Gastrocnemius medialis (tissue), 4 donors: ENCODE results near the gene USE1.

ENCODE experiments used
- POLR2A ChIP-seq, 2 donors: fragments of 450-650 bp; IDR thresholded peaks; one replicate each; pipeline ENCODE4 v1.6.1; 2017; ENCODE audit warnings: antibody characterized with exemption in 2 of 2, mild to moderate bottlenecking in 2 of 2, moderate library complexity in 2 of 2
- TF ChIP-seq, protein P1 (sequence below), 5 experiments: fragments of 450-650 bp in 3 of 5; fragments of 200-600 bp in 2 of 5; sonication (generic) in 2 of 5; IDR thresholded peaks in 4 of 5; conservative IDR thresholded peaks in 1 of 5; 1 replicate in 4 of 5; 2 replicates in 1 of 5; pipeline ENCODE4 v1.5.1; 2016 to 2019; ENCODE audit warnings: antibody characterized with exemption in 5 of 5, mild to moderate bottlenecking in 3 of 5, moderate library complexity in 3 of 5

GRCh38 chr19:17220207-17220758 lies 5.1 kb downstream of the USE1 start:
- TF ChIP-seq, protein P1, sequence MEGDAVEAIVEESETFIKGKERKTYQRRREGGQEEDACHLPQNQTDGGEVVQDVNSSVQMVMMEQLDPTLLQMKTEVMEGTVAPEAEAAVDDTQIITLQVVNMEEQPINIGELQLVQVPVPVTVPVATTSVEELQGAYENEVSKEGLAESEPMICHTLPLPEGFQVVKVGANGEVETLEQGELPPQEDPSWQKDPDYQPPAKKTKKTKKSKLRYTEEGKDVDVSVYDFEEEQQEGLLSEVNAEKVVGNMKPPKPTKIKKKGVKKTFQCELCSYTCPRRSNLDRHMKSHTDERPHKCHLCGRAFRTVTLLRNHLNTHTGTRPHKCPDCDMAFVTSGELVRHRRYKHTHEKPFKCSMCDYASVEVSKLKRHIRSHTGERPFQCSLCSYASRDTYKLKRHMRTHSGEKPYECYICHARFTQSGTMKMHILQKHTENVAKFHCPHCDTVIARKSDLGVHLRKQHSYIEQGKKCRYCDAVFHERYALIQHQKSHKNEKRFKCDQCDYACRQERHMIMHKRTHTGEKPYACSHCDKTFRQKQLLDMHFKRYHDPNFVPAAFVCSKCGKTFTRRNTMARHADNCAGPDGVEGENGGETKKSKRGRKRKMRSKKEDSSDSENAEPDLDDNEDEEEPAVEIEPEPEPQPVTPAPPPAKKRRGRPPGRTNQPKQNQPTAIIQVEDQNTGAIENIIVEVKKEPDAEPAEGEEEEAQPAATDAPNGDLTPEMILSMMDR (IDR thresholded peaks at IDR 0.05 in 4 of 5, conservative IDR thresholded peaks at IDR 0.05 in 1 of 5) = no peak
- no peak for TF ChIP-seq POLR2A (IDR thresholded peaks at IDR 0.05)
